OCI-LY1 (cell line): Measurements from ENCODE around the gene MON1A.

Experiments
- H2AFZ ChIP-seq: fragments of 200-600 bp; sonication (generic), shearing (Covaris generic); 2 replicates; pipeline ENCODE4 v1.6.0; 2014; ENCODE audit warnings: antibody characterized with exemption, mild to moderate bottlenecking, low read length
- H3F3A ChIP-seq: fragments of 200-600 bp; sonication (generic), shearing (Covaris generic); 2 replicates; pipeline ENCODE4 v1.6.0; 2014; ENCODE audit warnings: mild to moderate bottlenecking, antibody characterized with exemption, low read length, moderate library complexity; ENCODE audit not compliant: insufficient read depth
- H3K27ac ChIP-seq: fragments of 200-600 bp; sonication (generic); 2 replicates; pipeline ENCODE4 v1.5.1; 2014; ENCODE audit warnings: low read length, mixed run types, mild to moderate bottlenecking, low read depth; ENCODE audit not compliant: poor library complexity, severe bottlenecking
- H3K27me3 ChIP-seq: fragments of 200-600 bp; sonication (generic); 2 replicates; pipeline ENCODE4 v1.6.0; 2014; ENCODE audit warnings: antibody characterized with exemption, mild to moderate bottlenecking, low read length, moderate library complexity; ENCODE audit not compliant: insufficient read depth
- H3K36me3 ChIP-seq: fragments of 200-600 bp; sonication (generic); 2 replicates; pipeline ENCODE4 v1.6.1; 2014; ENCODE audit warnings: mild to moderate bottlenecking, antibody characterized with exemption, low read length, moderate library complexity, mixed read lengths; ENCODE audit not compliant: insufficient read depth
- H3K4me1 ChIP-seq: fragments of 200-600 bp; sonication (generic); 2 replicates; pipeline ENCODE4 v1.5.1; 2014; ENCODE audit warnings: mild to moderate bottlenecking, low read length, moderate library complexity; ENCODE audit not compliant: insufficient read depth, severe bottlenecking
- H3K4me2 ChIP-seq: fragments of 200-600 bp; sonication (generic), shearing (Covaris generic); 2 replicates; pipeline ENCODE4 v1.6.1; 2014; ENCODE audit warnings: low read length
- H3K4me3 ChIP-seq: fragments of 200-600 bp; sonication (generic); 2 replicates; pipeline ENCODE4 v1.5.1; 2014; ENCODE audit warnings: low read length, low read depth, mild to moderate bottlenecking, mixed read lengths; ENCODE audit not compliant: poor library complexity, severe bottlenecking
- H3K79me2 ChIP-seq: fragments of 200-600 bp; shearing (Covaris generic); 2 replicates; pipeline ENCODE4 v1.6.1; 2016; ENCODE audit warnings: mixed run types, low read length, mixed read lengths; ENCODE audit not compliant: insufficient read depth
- H3K9ac ChIP-seq: fragments of 200-600 bp; sonication (generic), shearing (Covaris generic); 2 replicates; pipeline ENCODE4 v1.6.1; 2014; ENCODE audit warnings: mild to moderate bottlenecking, low read length, mixed read lengths
- H3K9me2 ChIP-seq: fragments of 200-600 bp; sonication (generic), shearing (Covaris generic); 2 replicates; pipeline ENCODE4 v1.6.1; 2014; ENCODE audit warnings: low read depth, mild to moderate bottlenecking, low read length, mixed read lengths
- H3K9me3 ChIP-seq: fragments of 200-600 bp; shearing (Covaris generic); 2 replicates; pipeline ENCODE4 v1.6.1; 2014; ENCODE audit warnings: low read length, mixed read lengths
- H4K20me1 ChIP-seq: fragments of 200-600 bp; sonication (generic), shearing (Covaris generic); 2 replicates; pipeline ENCODE4 v1.6.0; 2016; ENCODE audit warnings: mild to moderate bottlenecking, low read length; ENCODE audit not compliant: insufficient read depth
- EZH2 ChIP-seq: fragments of 200-600 bp; sonication (generic), shearing (Covaris generic); IDR thresholded peaks from 2 replicates; pipeline ENCODE4 v1.8.0; 2017; ENCODE audit warnings: borderline replicate concordance, mixed run types, mild to moderate bottlenecking, antibody characterized with exemption, low read length, moderate library complexity, mixed read lengths
- TF ChIP-seq, protein P1 (sequence below): fragments of 200-600 bp; sonication (generic), shearing (Covaris generic); IDR thresholded peaks from 2 replicates; pipeline ENCODE4 v1.5.1; 2017; ENCODE audit warnings: mild to moderate bottlenecking, antibody characterized with exemption, low read length, moderate library complexity, mixed read lengths

Gene MON1A

DNA sequence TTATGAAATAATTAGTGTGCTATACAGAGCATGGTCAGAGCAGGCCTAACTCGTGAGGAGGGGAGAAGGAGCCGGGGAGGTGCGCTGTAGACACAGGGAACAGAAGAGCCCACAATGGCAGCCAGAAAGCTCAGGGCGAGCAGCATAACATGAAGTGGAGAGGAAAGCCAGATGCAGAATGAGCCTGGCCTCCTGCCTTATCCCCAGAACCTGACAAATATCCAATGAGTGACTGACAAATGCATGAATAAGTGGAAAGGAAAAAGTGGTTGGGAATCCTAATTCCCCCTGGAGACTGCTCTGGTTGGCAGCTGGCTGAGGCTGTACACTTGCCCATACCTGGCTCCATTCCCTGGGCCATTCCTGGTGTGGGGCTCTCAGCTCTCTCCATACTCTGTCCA lies 16.7 kb downstream of the MON1A start:
- no peak overlapping the region for H3K27ac ChIP-seq
- H3K4me1 ChIP-seq = no peaks in the 10 kb centered on the region
- peaks cover 27% of the 10 kb centered on the region; the same call in 1 of the 2 replicates for H3K36me3 ChIP-seq
- TF ChIP-seq EZH2 = no peak
- TF ChIP-seq, protein P1, sequence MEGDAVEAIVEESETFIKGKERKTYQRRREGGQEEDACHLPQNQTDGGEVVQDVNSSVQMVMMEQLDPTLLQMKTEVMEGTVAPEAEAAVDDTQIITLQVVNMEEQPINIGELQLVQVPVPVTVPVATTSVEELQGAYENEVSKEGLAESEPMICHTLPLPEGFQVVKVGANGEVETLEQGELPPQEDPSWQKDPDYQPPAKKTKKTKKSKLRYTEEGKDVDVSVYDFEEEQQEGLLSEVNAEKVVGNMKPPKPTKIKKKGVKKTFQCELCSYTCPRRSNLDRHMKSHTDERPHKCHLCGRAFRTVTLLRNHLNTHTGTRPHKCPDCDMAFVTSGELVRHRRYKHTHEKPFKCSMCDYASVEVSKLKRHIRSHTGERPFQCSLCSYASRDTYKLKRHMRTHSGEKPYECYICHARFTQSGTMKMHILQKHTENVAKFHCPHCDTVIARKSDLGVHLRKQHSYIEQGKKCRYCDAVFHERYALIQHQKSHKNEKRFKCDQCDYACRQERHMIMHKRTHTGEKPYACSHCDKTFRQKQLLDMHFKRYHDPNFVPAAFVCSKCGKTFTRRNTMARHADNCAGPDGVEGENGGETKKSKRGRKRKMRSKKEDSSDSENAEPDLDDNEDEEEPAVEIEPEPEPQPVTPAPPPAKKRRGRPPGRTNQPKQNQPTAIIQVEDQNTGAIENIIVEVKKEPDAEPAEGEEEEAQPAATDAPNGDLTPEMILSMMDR = no peak
- H3K79me2 ChIP-seq = no peaks in the 10 kb centered on the region
- H3F3A ChIP-seq = no peaks in the 10 kb centered on the region
- no peaks in the 10 kb centered on the region for H3K27me3 ChIP-seq
- H2AFZ ChIP-seq = no peak overlapping the region
- H3K9me2 ChIP-seq = no peaks in the 10 kb centered on the region
- no peaks in the 10 kb centered on the region for H4K20me1 ChIP-seq
- no peak overlapping the region for H3K9ac ChIP-seq
- H3K4me3 ChIP-seq = no peak overlapping the region
- no peaks in the 10 kb centered on the region for H3K9me3 ChIP-seq
- no peak overlapping the region for H3K4me2 ChIP-seq

DNA sequence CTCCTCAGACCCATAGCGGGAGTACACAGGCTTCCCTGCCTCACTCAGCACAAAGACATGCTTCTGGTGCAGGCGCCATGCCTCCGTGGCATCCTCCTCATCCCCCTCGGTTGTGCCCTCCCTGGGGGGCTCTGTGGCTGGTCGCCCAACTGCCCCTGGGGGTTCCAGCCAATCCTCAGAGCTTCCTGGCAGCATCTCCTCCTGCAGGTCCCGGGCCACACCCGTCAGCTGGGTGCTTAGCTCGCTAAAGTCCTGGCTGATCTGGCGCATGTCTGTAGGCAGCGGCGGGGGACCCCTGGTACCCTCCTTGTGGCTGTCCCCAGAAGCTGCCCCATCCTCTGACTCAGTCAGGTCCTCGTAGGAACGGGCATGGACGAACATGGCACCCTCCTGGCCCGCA lies 18.0 kb downstream of the MON1A start:
- Histone ChIP-seq H3K27me3 (no peaks in the 10 kb centered on the region), H2AFZ (no peak overlapping the region), H4K20me1 (no peaks in the 10 kb centered on the region), H3K4me3 (no peak overlapping the region), H3K4me2 (no peak overlapping the region), H3F3A (no peaks in the 10 kb centered on the region), H3K9ac (no peak overlapping the region), H3K79me2 (no peaks in the 10 kb centered on the region), H3K4me1 (no peaks in the 10 kb centered on the region), H3K27ac (no peak overlapping the region), H3K9me2 (no peaks in the 10 kb centered on the region), H3K9me3 (no peaks in the 10 kb centered on the region), H3K36me3 (peaks cover 27% of the 10 kb centered on the region; the same call in 1 of the 2 replicates)
- no peak for TF ChIP-seq EZH2
- TF ChIP-seq, protein P1 = no peak

DNA sequence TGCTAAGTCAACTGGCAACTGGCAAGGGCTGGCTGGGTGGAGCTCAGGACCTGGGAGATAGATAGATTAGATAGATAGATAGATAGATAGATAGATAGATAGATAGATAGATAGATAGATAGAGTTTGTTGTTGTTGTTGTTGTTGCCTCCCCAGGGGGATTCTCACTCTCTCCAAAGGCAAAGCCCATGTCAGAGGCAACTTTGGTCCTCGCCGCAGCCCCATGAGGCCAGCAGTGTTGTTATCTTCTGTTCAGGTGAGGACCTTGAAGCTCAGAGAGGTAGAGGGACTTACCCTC lies 18.5 kb downstream of the MON1A start:
- Histone ChIP-seq H3K9me3 (no peaks in the 10 kb centered on the region), H3K4me2 (no peak overlapping the region), H3K4me3 (no peak overlapping the region), H3K27me3 (no peaks in the 10 kb centered on the region), H4K20me1 (no peaks in the 10 kb centered on the region), H3K9ac (no peak overlapping the region), H3K79me2 (no peaks in the 10 kb centered on the region), H2AFZ (no peak overlapping the region), H3F3A (no peaks in the 10 kb centered on the region), H3K36me3 (peaks cover 27% of the 10 kb centered on the region; the same call in 1 of the 2 replicates), H3K9me2 (no peaks in the 10 kb centered on the region), H3K4me1 (peaks cover 3% of the 10 kb centered on the region), H3K27ac (no peak overlapping the region)
- TF ChIP-seq, protein P1 = no peak
